ENCODE measurements around the gene CFAP20. TPM values are rescaled to one million over a fixed set of nuclear protein-coding genes. Genes with fewer than 3 reads are reported as not detected.
A peak's percentile ranks its signal among the peaks of the same experiment; 100 is the strongest.

CFAP20 gene
- total and polyA plus RNA-seq, 3 experiments from 2014 or later = 36.5 to 57.2 (median 56.7) TPM

DNA sequence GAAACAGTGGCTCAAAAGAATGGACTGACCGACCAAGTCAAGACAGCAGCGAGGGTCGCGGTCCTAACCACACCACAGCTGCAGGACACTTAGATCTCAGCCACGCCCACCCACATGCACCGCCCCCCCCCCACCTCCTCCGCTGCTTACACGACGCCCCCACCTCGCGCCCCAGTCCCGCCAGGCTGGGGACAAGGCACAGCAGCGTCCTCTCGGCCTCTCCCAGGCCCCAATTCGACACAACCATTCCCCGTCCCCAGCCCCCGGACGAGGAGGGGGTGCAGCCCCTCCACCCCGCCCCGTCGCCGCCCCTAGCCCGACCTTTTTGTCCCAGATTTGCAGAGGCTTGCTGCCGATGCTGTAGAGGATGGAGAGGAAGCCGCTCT lies 477 bp downstream of the CFAP20 start:
- H3K36me3 ChIP-seq (ENCODE audit: insufficient read depth, low read length) = no peaks in the 10 kb centered on the region
- H3K4me1 ChIP-seq (ENCODE audit: insufficient read depth, low read length) = peaks cover 33% of the 10 kb centered on the region
- H3K27ac Mint-ChIP-seq = peak overlapping the region; percentile 74 to 99 (median 96)
- H3K9me3 ChIP-seq (ENCODE audit: low read length) = no peaks in the 10 kb centered on the region
- no peaks in the 10 kb centered on the region for H3K9me3 Mint-ChIP-seq
- ChIA-PET CTCF (interaction anchor here (1.2 to 3.1 kb wide), 2 partner anchors 103 to 127 kb away, joined by 3 to 12 read pairs; partner anchors contain the start of genes MMP15 and USB1), POLR2A (interaction anchor here (1.0 to 1.4 kb wide), 3 partner anchors 103 to 592 kb away, joined by 7 to 10 read pairs (median 7); partner anchors contain the start of genes CCDC102A and KATNB1)
- H3K27ac ChIP-seq (ENCODE audit: low read depth, low read length) = peak overlapping the region; percentile 92
- peak in 3 of 5 donors; percentile 12 to 62 (median 20) for DNase-seq
- peak overlapping the region; percentile 87 to 99 (median 97) for H3K4me3 Mint-ChIP-seq
- H3K4me3 ChIP-seq (ENCODE audit: low read length) = peak overlapping the region; percentile 94
- peaks cover 0 to 10% (median 0%) of the 10 kb centered on the region in 3 donors for H3K36me3 Mint-ChIP-seq
- no peaks in the 10 kb centered on the region for H3K27me3 ChIP-seq (ENCODE audit: insufficient read depth, low read length, poor library complexity, severe bottlenecking)
- peaks cover 0 to 4% of the 10 kb centered on the region in 2 donors for H3K27me3 Mint-ChIP-seq
- peaks cover 51 to 55% (median 51%) of the 10 kb centered on the region in 3 donors for H3K4me1 Mint-ChIP-seq

DNA sequence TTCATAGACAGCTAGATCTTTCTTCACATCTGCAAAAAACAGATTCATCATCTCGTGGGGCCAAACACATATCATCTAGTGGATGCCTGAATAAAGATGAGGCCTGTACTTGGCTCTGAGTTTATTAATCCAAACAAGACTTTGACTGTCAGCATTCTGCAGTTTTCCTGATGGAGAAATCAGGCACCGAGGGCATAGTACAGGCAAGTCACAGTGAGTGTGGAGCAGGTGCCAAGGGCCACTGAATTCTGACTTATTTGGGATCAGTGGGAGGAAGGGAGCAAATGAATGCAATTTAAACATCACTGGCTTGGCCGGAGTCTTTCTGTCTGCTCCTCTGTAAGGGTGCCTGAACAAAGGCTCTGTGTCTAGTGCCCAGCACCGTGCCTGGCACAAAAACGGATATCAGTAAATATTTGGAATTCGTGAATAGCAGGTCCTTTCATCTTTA lies 975 bp downstream of the CFAP20 start:
- peaks cover 52 to 58% (median 53%) of the 10 kb centered on the region in 3 donors for H3K4me1 Mint-ChIP-seq
- H3K36me3 Mint-ChIP-seq = peaks cover 0 to 10% (median 0%) of the 10 kb centered on the region in 3 donors
- Histone ChIP-seq H3K36me3 (ENCODE audit: insufficient read depth, low read length) (no peaks in the 10 kb centered on the region), H3K4me3 (ENCODE audit: low read length) (peak overlapping the region; percentile 59), H3K4me1 (ENCODE audit: insufficient read depth, low read length) (peaks cover 34% of the 10 kb centered on the region), H3K27ac (ENCODE audit: low read depth, low read length) (peak overlapping the region; percentile 92), H3K9me3 (ENCODE audit: low read length) (no peaks in the 10 kb centered on the region), H3K27me3 (ENCODE audit: insufficient read depth, low read length, poor library complexity, severe bottlenecking) (no peaks in the 10 kb centered on the region)
- ChIA-PET CTCF (interaction anchor here (1.4 to 3.1 kb wide), 2 partner anchors 9 to 102 kb away, joined by 4 to 12 read pairs; partner anchors contain the start of gene MMP15), POLR2A (no interaction called here)
- peaks cover 0 to 4% of the 10 kb centered on the region in 2 donors for H3K27me3 Mint-ChIP-seq
- DNase-seq = no peak
- H3K27ac Mint-ChIP-seq = peak overlapping the region; percentile 74 to 99 (median 94)
- H3K4me3 Mint-ChIP-seq = peak overlapping the region; percentile 87 to 99 (median 97)
- no peaks in the 10 kb centered on the region for H3K9me3 Mint-ChIP-seq

DNA sequence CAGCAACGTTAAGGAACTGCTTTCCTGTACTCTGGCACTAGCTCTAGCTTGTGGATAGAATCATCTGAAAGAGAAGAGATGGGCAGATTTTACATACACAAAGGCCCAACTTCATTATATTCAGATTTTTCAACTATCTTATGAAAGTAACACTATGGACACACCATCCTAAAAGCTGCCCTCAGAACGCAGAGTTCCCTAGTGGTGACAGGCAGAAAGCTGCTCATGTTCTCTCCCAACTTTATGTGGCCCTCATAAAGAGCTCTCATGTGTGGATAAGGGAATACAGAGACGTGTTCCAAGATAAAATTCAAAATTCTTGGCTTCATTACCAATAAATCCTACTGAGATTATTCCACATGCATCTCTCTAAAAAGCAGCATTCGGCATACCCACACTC lies 1.5 kb downstream of the CFAP20 start:
- CTCF ChIA-PET = interaction anchor here (1.4 to 3.1 kb wide), 2 partner anchors 10 to 102 kb away, joined by 4 to 12 read pairs; partner anchors contain the start of gene MMP15
- H3K9me3 ChIP-seq (ENCODE audit: low read length) = no peaks in the 10 kb centered on the region
- H3K36me3 ChIP-seq (ENCODE audit: insufficient read depth, low read length) = no peaks in the 10 kb centered on the region
- Mint-ChIP-seq H3K27ac (peak overlapping the region; percentile 74 to 99 (median 94)), H3K27me3 (peaks cover 0 to 4% of the 10 kb centered on the region in 2 donors), H3K36me3 (peaks cover 0 to 11% (median 0%) of the 10 kb centered on the region in 3 donors), H3K4me3 (peak overlapping the region; percentile 87 to 99 (median 97)), H3K4me1 (peaks cover 53 to 61% (median 56%) of the 10 kb centered on the region in 3 donors), H3K9me3 (no peaks in the 10 kb centered on the region)
- H3K27me3 ChIP-seq (ENCODE audit: insufficient read depth, low read length, poor library complexity, severe bottlenecking) = no peaks in the 10 kb centered on the region
- H3K4me3 ChIP-seq (ENCODE audit: low read length) = peak overlapping the region; percentile 59
- DNase-seq = peak in 1 of 5 donors; percentile 23
- peaks cover 34% of the 10 kb centered on the region for H3K4me1 ChIP-seq (ENCODE audit: insufficient read depth, low read length)
- POLR2A ChIA-PET = no interaction called here
- H3K27ac ChIP-seq (ENCODE audit: low read depth, low read length) = peak overlapping the region; percentile 66

DNA sequence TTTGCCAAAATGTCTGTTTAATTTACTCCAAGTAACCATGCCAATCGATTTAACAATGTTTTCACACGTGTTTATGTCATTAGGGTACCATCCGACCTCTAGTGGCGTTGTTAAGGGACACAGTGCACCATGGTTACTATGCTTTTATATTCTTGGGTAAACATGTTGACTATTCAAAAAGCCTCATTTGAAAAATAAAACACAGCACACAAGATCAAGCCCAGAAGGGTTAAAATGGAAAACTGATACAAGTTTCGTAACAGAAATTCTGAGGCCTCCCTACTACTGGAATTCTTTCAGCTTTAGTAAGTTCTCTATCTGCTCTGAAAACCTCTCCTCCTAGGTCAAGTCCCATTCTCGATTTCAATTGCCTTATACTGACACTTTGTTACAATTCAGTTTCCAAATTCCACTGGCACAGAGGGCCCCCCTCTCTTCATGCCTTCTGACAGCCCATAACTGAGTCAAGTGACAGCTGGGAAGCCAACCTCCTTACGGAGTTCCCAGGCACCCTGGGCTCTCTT lies 2.1 kb downstream of the CFAP20 start:
- Histone ChIP-seq H3K4me3 (ENCODE audit: low read length) (peak overlapping the region; percentile 59), H3K27me3 (ENCODE audit: insufficient read depth, low read length, poor library complexity, severe bottlenecking) (no peaks in the 10 kb centered on the region), H3K36me3 (ENCODE audit: insufficient read depth, low read length) (no peaks in the 10 kb centered on the region), H3K9me3 (ENCODE audit: low read length) (no peaks in the 10 kb centered on the region), H3K4me1 (ENCODE audit: insufficient read depth, low read length) (peaks cover 37% of the 10 kb centered on the region), H3K27ac (ENCODE audit: low read depth, low read length) (peak overlapping the region; percentile 66)
- Mint-ChIP-seq H3K36me3 (peaks cover 0 to 12% (median 0%) of the 10 kb centered on the region in 3 donors), H3K9me3 (no peaks in the 10 kb centered on the region), H3K4me1 (peaks cover 55 to 64% (median 58%) of the 10 kb centered on the region in 3 donors), H3K27ac (peak overlapping the region; percentile 74 to 99 (median 92)), H3K4me3 (peak overlapping the region; percentile 87 to 99 (median 97)), H3K27me3 (peaks cover 0 to 4% of the 10 kb centered on the region in 2 donors)
- ChIA-PET CTCF (interaction anchor here (0.9 to 3.1 kb wide), 3 partner anchors 11 to 101 kb away, joined by 3 to 12 read pairs (median 4); partner anchors contain the start of gene MMP15), POLR2A (no interaction called here)
- peak in 3 of 5 donors; percentile 54 to 76 (median 65) for DNase-seq

DNA sequence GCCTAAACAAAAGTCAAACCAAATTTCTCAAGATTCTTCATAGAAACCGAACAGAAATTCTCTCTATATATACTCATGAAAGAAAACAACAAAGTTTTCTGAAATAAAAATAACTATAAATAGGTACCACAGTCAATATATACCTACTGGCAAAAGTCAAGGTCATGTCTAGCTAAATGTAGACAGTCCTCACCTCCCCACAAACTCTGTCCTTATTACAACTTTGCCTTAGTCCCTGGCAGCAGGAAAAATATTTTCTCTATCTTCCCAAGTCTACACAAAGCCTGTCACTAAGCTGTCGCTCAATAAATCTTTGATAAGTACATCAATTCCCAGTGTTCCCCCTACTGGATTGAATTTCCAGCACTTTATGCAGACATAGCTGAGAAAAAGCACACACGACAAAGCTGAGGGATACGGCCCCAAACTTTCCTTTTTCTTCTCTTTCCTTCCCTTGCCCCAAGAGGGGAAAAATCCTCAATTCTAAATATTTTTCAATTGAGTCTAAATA lies 2.7 kb downstream of the CFAP20 start:
- H3K27me3 Mint-ChIP-seq = peaks cover 0 to 4% of the 10 kb centered on the region in 2 donors
- H3K9me3 ChIP-seq (ENCODE audit: low read length) = no peaks in the 10 kb centered on the region
- no peak for DNase-seq
- H3K27ac Mint-ChIP-seq = peak overlapping the region; percentile 84 to 99 (median 92)
- H3K36me3 ChIP-seq (ENCODE audit: insufficient read depth, low read length) = no peaks in the 10 kb centered on the region
- H3K9me3 Mint-ChIP-seq = no peaks in the 10 kb centered on the region
- ChIA-PET POLR2A (no interaction called here), CTCF (interaction anchor here (0.9 to 3.1 kb wide), 3 partner anchors 11 to 101 kb away, joined by 3 to 12 read pairs (median 4); partner anchors contain the start of gene MMP15)
- H3K36me3 Mint-ChIP-seq = peaks cover 0 to 12% (median 0%) of the 10 kb centered on the region in 3 donors
- H3K27me3 ChIP-seq (ENCODE audit: insufficient read depth, low read length, poor library complexity, severe bottlenecking) = no peaks in the 10 kb centered on the region
- H3K4me1 ChIP-seq (ENCODE audit: insufficient read depth, low read length) = peaks cover 43% of the 10 kb centered on the region
- H3K4me3 ChIP-seq (ENCODE audit: low read length) = no peak overlapping the region
- H3K4me3 Mint-ChIP-seq = peak overlapping the region; percentile 87 to 99 (median 97)
- peak overlapping the region; percentile 20 for H3K27ac ChIP-seq (ENCODE audit: low read depth, low read length)
- peaks cover 55 to 70% (median 62%) of the 10 kb centered on the region in 3 donors for H3K4me1 Mint-ChIP-seq

DNA sequence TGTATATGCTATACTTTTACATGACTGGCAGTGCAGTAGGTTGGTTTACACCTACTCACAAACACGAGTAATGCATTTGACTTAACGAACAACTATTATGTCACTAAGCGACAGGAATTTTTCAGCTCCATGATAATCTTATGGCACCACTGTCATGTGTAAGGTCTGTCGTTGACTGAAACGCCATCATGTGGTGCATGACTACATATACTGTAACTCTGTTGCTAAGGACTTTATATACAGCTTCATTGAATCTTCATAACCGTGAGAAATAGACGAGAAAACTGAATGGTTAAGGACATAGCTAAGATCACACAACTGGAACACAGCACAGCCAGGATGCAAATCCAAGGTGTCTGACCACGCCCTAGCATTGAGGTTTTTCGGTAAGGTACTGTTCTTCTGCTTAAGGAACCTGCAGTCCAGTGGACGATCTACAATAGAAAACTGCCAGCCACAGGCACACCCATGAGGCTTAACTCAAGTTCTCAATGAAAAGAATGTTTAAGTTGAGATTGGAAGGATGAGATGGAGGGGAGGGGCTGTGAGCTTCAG lies 3.3 kb downstream of the CFAP20 start:
- no peak overlapping the region for H3K4me3 ChIP-seq (ENCODE audit: low read length)
- Mint-ChIP-seq H3K27ac (peak overlapping the region; percentile 4 to 99 (median 88)), H3K4me1 (peaks cover 58 to 76% (median 66%) of the 10 kb centered on the region in 3 donors), H3K27me3 (peaks cover 0 to 4% of the 10 kb centered on the region in 2 donors), H3K4me3 (peak overlapping the region in 6 of 7 donors; percentile 21 to 87 (median 64)), H3K9me3 (no peaks in the 10 kb centered on the region), H3K36me3 (peaks cover 0 to 12% (median 0%) of the 10 kb centered on the region in 3 donors)
- H3K27me3 ChIP-seq (ENCODE audit: insufficient read depth, low read length, poor library complexity, severe bottlenecking) = no peaks in the 10 kb centered on the region
- POLR2A ChIA-PET = no interaction called here
- CTCF ChIA-PET = interaction anchor here (3.1 kb wide), 1 partner anchor 100 kb away, joined by 12 read pairs; the partner anchor contains the start of gene MMP15
- H3K27ac ChIP-seq (ENCODE audit: low read depth, low read length) = no peak overlapping the region
- no peaks in the 10 kb centered on the region for H3K9me3 ChIP-seq (ENCODE audit: low read length)
- H3K4me1 ChIP-seq (ENCODE audit: insufficient read depth, low read length) = peaks cover 50% of the 10 kb centered on the region
- no peaks in the 10 kb centered on the region for H3K36me3 ChIP-seq (ENCODE audit: insufficient read depth, low read length)
- no peak for DNase-seq

DNA sequence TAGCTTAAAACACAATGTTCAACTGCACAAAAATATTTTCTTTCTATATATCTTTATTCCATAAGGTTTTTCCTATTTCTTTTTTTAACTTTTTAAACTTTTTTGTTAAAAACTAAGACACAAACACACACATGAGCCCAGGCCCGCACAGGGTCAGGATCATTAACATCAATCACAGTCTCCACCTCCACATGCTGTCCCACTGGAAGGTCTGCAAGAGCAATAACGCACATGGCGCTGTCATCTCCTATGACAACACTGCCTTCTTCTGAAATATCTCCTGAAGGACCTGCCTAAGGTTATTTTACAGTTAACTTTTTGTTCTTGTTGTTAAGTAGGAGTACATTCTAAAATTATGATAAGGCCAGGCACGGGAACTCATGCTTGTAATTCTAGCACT lies 4.1 kb downstream of the CFAP20 start:
- Histone ChIP-seq H3K9me3 (ENCODE audit: low read length) (no peaks in the 10 kb centered on the region), H3K4me1 (ENCODE audit: insufficient read depth, low read length) (peaks cover 53% of the 10 kb centered on the region), H3K4me3 (ENCODE audit: low read length) (no peak overlapping the region), H3K27me3 (ENCODE audit: insufficient read depth, low read length, poor library complexity, severe bottlenecking) (no peaks in the 10 kb centered on the region), H3K36me3 (ENCODE audit: insufficient read depth, low read length) (no peaks in the 10 kb centered on the region), H3K27ac (ENCODE audit: low read depth, low read length) (no peak overlapping the region)
- H3K4me3 Mint-ChIP-seq = peak overlapping the region in 2 of 7 donors; percentile 22 to 63
- ChIA-PET POLR2A (no interaction called here), CTCF (no interaction called here)
- peaks cover 0 to 4% of the 10 kb centered on the region in 2 donors for H3K27me3 Mint-ChIP-seq
- no peak for DNase-seq
- no peaks in the 10 kb centered on the region for H3K9me3 Mint-ChIP-seq
- H3K4me1 Mint-ChIP-seq = peaks cover 63 to 85% (median 74%) of the 10 kb centered on the region in 3 donors
- H3K36me3 Mint-ChIP-seq = peaks cover 0 to 12% (median 0%) of the 10 kb centered on the region in 3 donors
- peak overlapping the region in 3 of 8 donors; percentile 47 to 63 (median 54) for H3K27ac Mint-ChIP-seq

Measured in CD8-positive, alpha-beta memory T cell (primary cell).